ENCODE measurements around the gene COPA.

The COPA gene

GRCh38 chr1:160261893-160262794, 80.9 kb downstream of the COPA start, which contains the start of gene DCAF8:
DCAF8 (minus strand) TSS chr1:160262549; CDS start chr1:160244008, 18,541 bp downstream.
- peak; percentile 99 for DNase-seq

GRCh38 chr1:160261556-160261892, 81.5 kb downstream of the COPA start:
- peak; percentile 95 for DNase-seq

DNA sequence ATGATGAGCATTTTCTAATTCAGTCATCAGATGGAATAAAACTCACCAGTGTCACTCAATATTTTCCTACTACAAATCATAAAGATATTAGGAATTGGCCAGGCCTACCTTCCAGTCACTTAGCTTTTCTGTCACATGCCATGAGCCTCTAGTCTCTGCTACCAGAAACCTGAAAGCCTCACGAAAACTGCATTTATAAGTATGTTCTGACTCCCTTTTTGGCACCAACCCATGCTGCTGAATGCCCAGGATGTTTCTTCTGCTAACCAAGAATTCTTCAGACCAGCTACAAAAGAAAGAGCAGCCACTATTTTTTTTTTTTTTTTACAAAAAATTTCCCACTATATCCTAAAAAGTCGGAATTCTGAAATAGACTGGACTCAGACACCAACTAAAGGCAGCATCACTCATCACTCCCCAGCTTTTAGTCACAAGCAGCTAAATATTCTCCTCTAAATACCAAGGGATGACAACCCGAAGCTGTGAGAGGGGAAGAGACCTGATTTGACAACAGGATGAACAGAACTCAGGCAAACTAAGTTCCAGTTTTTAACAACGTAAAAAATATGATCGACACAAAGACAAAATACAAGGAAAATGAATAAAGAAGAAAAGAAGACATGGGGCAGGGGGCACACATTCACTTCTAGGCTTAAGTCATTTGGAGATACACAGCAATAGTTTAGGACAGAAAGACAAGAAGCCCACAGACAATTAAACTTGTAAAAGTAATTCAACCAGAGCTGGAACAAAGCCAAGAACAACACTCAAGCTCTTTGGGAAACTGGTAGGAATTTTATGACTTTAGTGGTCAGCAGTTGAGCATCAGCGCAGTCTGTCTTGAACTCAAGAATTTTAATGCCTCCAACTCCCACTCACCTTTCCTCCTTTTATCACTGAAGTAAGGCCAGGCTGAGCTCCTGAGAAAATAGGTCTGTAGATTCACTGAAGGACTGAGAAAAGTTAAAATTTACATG, 82.4 kb downstream of the COPA start:
- peak; percentile 56 for DNase-seq

- DNase-seq: peak; percentile 3
Measured at GRCh38 chr1:160258177-160258798, 84.8 kb downstream of the COPA start.

DNA sequence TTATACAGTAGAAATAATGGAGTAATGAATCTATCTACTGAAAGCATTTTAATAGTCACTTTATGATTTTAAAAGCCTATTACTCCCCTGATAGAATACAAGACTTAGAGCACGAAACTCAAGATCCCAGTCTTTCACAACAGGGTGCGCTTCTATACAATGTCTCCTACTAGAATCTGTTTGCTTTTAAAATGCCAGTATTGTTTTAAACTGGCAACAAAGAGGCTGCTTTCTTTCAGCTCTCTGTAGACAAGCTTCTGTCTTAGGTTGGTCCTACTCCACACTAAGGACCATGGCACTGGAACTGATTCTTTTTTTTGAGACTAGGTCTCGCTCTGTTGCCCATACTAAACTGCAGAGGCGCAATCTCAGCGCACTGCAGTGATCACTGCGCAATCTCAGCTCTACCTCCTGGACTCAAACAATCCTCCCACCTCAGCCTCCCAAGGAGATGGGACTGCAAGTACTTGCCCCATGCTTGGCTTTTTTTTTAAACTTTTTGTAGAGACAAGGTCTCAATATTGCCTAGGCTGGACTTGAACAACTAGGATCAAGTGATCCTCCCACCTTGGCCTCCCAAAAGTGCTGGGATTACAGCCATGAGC, 85.5 kb downstream of the COPA start:
- no peak for DNase-seq

DNA sequence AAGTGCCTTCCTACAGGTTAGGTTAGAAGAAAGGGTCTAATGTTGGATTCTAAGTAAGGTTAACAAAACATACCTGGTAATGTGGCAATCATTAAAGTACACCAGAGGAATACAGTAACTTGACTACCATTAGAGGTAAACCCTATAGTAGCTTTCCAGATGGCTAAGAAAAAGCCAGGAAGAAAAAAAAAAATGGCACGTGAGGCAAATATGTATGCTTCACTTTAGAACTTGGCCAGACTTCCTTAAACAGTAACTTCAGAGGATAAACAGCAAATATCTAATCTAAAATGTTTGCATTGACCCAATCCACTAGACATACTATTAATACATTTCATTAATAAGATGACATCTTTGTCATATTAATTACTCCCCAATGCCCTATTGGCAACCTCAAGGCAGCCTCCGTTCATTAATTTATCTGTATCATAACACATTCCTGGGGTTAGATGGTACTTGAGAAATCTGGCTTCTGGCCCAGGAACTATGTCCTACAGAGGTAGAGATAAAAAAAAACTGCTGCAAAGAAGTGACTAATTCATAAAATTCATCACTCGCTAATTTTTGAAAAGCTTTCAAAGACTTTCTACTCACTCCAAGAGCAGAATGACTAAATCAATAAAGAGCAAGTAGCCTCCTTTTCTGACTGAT, 86.5 kb downstream of the COPA start:
- peak; percentile 41 for DNase-seq

DNA sequence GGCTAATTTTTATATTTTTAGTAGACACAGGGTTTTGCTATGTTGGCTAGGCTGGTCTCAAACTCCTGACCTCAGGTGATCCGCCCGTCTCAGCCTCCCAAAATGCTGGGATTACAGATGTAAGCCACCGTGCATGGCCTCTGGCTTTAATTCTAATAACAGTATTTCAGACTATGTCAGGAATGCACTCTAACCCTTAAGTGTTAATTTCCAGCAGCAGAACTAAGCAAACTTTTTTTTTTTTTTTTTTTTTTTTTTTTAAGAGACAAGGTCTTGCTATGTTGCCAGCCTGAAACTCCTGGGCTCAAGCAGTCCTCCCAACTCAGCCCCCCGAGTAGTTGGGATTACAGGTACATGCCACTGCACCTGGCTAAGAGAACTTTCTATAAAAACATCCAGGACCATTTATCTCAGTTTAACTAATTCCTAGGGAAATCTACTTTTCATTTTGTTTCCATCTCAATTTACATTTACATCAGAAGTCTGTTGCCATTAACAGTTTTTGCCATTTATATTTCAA, 87.2 kb downstream of the COPA start:
- DNase-seq: no peak

- DNase-seq: peak; percentile 89
Measured at GRCh38 chr1:160251687-160252526, 91.1 kb downstream of the COPA start.

DNA sequence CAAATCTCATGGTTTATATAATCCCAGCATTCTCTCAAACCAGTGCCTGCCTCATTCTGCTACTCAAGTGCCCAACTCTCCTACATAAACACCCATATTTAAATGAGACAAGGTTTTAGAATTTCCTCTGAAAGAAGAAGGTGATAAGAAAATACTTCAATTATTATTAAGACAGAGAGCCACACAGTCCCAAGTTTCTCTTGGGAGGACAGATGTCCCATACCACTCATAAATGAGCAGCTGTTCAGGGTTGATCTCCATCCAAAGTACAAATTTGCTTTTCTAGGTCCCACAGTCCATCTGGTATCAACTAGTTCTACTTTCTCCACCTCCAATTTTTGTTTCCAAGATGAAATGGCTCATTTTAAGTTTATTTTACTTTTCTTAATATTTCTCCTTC, 92.0 kb downstream of the COPA start:
- DNase-seq: no peak

- no peak for DNase-seq
Measured at GRCh38 chr1:160247053-160247452, 96.0 kb downstream of the COPA start.

- no peak for DNase-seq
Measured at GRCh38 chr1:160245434-160245833, 97.6 kb downstream of the COPA start.

GRCh38 chr1:160244209-160244608, 98.8 kb downstream of the COPA start:
- DNase-seq: no peak

DNA sequence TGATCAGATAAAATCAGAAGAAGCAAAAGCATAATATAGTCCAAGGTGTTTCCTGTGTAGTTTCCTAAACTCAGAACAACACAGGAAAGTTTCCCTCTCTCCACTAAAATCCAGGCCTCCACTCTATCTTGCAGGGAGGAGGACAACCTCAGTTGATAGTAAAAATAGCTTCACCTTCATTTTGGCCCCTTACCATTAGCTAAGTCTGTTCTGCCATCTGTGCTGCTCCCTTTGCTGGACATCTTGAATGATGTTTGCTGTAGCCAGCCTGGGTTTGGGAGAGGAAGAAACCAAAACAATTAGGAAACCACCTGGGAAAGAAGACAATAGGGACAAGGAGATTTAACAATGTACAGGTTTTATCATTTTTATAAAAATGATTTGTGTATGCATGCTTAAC, 99.3 kb downstream of the COPA start:
- DNase-seq: no peak

GRCh38 chr1:160239582-160240299, 103.3 kb downstream of the COPA start:
- DNase-seq: no peak

Data from DMS53 (cell line).